ENCODE data around the gene ANKH.

GRCh38 chr5:14695152-14695551 is 176.4 kb downstream of the ANKH start:
- TF ChIP-seq CREB5 (CRISPR knock-in tag; IDR thresholded peaks at IDR 0.05; ENCODE audit: low read depth) (no peak), TOX (CRISPR knock-in tag; IDR thresholded peaks at IDR 0.05; ENCODE audit: borderline replicate concordance) (no peak), PATZ1 (CRISPR knock-in tag; IDR thresholded peaks at IDR 0.05; ENCODE audit: borderline replicate concordance) (no peak), ZFP30 (CRISPR knock-in tag; IDR thresholded peaks at IDR 0.05) (no peak), ARNTL (CRISPR knock-in tag; IDR thresholded peaks at IDR 0.05; ENCODE audit: borderline replicate concordance, low read depth) (no peak), OSR1 (CRISPR knock-in tag; IDR thresholded peaks at IDR 0.05) (no peak), ZNF8 (CRISPR knock-in tag; IDR thresholded peaks at IDR 0.05) (no peak)

Data from SK-N-SH treated with all-trans-retinoic acid at 6 μM for 48 hours (cell line).